ENCODE measurements around the gene ASPG.

Gene ASPG

DNA sequence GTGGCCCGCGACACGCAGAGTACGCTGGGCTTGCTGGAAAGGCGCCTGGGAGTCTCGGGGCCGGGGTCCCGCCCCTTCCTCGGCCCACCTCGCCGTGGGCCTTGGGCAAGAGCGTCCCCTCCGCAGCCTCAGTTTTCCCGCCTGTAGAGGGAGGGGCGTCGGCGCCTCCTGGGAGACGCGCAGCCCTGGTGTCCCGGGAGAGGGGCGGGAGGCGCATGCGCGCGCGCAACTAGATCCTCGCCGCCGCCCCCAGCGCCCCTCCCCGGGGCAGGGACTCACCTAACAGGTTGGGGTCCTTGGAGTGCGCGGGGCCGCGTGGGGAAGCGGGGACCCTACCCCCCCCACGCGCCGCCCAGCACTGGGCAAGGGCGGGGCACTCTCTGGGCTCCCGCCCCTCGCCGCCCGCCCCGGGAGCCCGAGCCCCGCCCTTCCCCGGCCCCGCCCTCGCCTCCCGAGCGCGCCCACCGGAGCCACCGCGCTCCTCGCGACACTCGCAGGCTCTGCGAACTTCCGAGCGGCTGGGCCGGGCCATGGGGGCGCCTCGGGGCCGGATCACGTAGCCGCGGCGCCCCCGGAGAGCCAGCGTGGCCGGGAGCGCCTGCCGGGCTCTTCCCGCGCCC lies 52.7 kb downstream of the ASPG start, which contains the start of gene KIF26A:
Gene KIF26A (plus strand): TSS at position 490 of the 620 bp plus-strand sequence. CDS start 136 bp downstream, outside the sequence.
- DNase-seq, result no peak

DNA sequence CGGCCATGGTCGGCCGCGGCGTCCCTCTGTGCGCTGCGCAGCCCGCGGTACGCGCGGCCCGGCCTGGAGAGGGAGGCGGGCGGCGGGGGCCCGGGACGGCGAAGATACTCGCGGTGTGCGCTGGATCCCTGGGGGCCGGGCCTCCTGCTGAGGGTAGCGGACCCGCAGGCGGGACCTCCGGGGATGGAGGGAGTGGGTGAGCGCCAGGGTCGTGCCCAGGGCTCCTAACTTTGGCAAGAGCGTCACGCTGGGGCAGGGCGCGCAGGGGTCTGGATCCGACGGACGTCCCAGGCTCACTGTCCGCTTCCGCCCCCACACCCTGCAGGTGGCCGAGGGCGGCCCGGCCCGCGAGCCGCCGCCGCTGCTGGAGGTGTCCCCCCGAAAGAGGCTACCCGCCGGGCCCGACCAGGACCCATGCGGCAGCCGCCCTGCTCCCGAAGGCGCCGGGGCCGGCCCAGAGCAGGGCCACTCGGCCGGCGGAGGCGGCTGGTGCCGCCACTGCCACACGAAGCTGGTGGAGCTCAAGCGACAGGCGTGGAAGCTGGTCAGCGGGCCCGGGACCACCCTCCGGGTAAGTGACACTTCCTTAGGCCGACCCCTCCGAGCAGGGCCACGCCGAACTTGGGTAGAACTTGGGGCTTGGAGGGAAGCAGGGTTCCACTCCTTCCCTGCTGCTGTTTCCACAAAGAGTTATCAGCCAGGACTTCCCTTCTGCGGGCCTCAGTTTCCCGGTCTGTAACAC lies 53.4 kb downstream of the ASPG start:
- no peak for DNase-seq

DNA sequence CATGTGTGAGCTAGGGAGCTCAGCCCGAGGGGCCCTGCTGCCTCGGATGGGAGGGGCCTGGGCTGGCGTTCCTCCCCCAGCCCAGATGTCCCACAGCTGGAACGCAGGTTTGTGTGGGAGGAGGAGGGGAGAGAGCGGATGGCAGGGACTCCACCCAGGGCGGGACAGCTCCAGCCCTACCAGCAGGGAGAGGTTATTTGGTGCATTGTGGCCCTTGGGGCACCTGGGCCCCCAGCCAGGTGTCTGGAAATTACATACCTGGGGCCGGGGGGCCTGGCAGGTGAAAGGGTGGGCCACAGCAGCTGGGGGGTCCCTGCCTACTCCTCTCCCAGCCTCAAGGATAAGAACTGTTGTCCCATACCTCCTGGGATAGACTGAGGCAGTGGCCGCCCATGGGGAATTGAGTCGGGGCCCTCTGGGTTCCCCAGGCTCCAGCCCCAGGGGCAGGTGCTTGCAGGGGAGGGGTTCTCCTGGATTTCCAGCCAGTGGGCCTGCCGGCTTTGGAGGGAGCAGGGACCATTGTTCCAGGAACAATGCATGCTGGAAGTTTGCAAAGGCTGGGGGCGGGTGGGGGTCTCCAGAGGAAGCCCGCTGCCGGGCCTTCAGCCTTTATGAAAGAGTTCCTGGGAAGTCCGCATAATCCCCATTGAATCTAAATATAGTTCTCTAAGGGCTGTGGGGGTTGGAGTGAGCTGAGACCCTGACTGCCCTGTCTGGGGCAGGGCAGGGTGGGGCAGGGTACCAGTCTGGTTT lies 54.1 kb downstream of the ASPG start:
- no peak for DNase-seq

DNA sequence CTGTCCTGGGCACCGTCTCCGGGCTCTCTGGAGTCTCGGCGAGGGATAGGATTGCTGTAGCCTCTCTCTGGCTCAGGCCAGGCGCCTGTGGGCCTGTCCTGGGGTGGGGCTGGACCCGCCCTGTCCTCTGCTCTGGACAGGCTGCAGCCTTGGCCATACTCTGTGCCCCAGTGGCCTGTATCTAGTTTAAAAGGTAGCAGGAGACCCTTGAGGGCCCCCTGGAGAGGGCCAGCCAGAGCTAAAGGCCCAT lies 54.6 kb downstream of the ASPG start:
- no peak for DNase-seq

DNA sequence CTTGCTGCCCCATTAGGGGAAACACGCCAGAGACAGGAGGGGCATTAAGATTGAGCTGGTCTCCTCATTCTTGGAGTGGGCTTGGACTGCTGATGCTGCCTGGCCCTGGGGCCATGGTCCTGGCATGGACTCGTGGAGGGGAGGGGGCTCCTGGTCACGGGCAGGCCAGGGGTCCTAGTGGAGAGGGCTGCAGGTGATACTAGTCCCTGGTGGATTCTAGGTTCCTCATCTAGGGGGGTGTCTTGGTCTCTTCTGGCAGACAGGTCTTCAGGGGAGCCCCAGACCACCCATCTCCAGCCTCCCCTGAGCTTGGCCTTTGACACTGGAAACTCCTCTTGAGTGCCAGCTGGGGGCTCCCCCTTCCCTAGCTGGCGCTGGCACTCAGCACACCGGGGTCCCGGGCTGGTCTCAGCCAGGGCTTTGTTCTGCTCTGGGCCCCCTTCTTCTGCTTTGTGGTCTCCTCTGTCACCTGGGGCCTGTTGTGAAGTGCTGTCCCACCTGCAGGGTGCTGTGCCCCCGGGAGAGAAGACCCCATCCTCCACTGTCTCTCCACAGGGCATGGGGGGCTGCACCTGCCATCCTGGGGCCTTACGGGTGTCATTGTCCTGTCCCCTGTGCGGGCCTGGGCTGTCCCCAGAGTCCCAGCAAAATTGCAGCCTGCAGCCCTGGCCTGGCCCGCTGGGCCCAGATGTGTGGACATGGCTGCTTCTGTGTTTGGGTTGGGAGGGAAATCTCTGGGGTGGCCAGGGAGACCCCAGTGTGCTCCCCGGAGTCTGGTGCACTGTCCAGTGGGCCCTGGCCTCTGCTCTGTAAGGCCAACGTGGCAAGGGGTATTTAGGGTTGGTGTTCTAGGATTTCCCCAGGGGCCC lies 55.2 kb downstream of the ASPG start:
- no peak for DNase-seq

DNA sequence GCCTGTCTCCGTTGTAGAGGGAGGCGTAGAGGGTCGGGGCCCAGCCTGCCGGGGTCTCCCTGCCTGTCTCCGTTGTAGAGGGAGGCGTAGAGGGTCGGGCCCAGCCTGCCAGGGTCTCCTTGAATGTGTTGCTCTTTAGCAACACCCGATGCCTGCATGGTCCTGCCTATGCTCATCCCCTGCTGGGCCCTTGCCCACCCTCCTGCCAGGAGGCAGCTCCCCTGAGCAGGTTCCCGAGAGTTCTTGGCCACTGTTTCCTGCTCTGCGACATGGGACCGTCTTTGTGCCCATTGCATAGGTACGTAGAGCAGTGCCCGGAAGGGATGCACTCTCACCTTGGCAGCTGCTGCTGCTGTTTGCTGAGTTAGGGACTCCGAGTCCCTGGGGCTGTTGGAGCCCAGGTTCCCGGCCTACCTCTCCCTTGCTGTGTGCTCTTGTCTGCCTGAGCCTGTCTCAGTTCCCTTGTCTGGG lies 56.2 kb downstream of the ASPG start:
- DNase-seq, result no peak

DNA sequence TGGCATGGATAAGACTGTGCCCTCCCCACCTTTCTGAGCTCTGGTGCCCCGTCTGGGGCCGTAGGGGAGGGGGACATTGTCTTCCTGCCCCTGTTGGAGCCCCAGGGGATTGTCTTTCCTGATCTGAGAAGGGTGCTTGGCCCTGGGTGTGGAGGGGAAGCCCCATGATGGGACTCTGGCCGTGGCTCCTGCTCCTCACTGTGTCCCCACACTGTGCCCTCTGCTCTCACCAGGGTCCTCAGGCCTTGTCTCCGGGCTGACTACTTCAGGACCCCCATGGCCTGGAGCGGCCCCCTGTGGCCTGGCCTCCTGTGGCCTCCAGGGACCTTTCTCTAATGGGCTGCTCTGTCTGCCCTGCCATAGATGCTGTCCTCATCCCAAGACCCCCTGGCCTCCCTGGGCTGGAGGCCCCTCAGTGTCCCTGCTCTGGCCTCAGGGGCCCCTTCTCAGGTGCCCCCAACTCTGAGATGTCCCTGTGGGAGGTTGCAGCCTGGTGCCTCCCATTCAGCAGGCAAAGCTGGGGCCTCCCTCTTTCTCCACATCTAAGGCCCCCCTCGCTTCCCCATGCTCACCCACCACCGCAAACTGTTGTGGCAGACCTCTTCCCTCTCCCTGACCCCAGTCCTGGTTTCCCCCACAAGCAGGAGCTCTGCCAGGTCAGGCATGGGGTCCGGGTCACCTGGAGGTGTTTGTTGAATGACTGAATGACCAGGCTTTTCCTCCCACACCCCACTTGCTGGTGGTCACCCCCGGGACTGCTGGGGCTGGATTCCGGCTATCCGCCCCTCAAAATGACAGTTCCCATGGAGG lies 56.8 kb downstream of the ASPG start:
- no peak for DNase-seq

DNA sequence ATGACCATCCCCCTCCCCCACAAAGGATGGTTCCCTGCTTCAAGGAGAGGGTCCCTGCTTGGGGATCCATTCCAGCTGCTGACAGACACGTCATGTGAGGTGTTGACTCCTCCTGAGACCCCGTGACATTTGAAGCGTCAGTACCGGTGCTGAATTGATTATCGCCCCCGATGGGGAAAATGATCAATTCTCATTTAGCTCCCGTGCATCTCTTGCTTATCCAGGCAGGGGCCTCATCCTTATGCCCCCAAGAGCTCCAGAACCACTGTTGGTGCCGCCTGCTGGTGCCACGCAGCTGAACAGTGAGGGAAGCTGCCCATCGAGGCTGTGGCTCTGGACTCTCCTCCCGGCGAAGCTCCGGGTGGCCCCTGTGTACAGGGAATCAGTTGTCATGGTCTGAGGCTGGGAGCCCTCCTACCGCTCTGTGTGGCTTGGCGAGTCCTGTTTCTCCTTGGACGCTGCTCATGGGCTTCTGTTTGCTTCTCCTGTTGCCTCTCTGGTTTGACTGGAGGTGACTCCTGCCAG lies 57.5 kb downstream of the ASPG start:
- no peak for DNase-seq

DNA sequence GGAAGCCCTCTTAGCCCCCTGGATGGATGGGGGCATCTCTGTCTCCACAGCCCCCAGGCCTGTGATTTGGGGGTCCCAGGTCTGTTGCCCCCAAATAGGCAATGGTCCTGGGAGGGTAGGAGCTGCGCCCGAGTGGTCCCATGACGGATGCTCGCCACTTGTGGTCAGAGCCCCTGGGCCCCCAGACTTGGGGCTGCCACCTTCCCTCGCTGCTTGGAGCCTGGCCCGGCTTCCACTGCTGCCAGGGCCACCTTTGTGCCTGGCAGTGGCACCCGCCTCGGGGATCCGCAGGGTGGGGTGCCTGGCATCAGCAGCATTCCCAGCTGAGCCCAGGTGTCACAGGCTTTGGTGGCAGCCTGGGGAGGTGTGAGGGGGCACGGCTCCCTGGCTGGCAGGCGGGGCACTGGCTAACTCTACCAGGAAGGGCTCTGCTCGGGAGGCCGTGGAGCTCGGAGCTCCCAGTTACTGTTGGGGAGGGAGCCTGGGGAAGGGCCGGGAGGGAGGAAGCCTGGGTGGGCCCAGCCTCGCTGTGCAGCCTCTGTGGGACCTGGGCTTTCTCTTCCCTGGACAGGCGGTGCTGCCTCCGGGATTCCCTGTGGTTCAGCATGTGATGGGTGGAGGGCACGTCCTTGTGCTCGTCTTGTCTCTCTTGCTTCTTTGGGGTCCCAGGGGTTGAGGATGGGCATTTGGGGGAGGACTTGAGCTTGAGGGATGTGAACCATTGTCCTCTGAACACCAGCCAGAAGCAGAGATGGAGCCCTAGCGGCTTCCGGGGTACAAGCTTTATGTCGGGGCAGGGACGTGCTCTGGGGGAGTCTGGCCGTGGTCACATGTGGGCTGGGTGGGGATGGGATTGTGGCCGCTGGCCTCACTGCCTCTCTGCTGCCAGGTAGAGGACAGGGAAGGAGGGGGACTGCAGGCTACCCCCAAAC lies 58.3 kb downstream of the ASPG start:
- no peak for DNase-seq

DNA sequence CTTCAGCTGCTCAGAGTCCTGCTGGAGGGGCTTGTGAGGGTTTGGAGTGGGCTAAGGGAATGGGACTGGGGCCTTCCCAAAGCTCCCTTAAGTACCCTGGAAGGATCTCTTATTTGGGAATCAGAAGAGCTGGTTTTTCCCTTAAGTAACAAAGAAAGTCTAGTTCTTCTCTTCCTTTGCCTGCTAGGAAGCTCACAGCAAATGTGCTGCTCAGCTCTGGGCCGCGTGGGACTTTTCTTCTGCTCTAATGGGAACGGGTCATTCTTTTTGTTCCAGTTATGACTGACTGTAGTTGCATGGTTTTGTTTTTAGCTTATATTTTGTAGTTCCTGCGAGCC lies 58.9 kb downstream of the ASPG start:
- DNase-seq, result no peak

DNA sequence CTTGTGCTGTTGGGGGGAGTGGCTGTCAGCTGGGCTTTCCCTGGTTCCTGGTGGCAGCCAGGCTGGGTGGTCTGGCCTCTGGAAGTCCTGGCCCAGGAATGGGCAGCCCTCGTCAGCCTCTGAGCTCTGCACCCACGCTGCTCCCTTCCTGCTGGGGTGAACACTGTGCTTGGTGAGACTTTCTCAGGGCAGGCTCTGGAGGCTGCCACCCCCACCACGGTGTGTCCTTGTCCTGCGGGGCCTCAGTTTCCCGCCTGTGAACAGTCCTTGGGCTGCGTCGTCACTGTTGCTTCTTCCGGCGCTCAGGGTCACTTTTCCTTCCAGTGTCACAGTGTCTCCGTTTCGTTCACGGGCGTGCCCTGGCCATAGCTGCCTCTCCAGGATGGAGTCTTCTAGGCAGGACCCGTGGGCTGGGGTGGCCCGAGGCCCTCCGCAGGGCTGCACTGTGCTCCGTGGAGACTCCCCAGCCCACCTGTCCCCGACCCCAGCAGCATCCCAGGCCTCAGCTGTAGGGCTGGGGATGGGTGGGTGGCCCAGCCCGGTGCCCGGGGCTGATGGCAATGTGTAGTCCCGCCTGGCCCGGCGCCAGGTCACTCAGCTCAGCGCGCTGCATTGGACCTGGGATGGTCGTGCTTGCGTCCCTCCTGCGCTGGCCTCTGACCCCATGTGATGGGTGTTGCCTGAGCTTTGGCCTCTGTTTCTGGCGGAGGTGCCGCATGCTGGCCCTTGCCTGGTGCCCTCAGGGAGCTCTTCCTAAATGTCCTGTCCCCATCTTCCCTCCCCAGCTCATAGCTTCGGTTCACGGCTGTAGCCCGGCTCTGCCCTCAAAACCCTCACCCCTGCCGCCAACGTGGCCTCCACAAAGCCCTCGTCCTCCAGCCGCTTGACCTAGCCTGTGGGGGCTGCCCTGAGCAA lies 59.7 kb downstream of the ASPG start:
- no peak for DNase-seq

DNA sequence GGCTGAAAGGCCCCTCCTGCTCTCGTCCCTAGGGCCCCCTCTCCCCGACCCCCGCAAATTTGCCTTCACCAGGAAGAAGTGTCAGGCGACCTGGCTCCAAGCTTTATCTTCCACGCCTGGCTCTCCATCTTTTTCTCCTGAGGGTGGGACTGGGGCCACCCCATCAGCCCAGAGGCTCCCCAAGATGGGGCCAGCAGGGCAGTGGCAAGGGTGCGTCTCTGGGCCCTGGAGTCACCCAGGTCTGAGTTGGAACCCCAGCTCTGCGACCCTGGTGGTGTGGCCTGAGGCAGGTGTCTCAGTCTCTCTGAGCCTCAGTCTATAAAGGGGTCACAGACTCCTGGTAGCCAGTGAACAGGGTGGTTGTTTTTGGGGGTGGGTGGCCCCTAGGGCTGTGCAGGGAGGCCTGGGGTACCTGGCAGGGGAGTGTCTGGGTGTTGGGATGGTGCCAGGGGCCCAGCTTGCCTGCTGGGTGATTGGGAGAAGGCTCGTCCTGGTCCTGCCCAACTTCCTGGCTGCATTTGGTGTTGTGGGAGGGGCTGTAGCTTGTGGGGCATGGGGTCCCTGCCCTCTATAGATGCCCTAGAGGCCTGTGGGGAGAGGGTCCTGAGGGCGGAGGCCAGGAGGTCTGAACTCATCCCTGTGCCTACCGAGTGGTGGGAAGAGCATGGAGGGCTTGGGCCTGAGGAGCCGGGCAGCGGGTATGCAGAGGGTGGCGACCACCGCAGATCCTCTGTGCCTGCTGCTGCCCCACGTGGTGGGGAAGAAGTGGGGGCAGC lies 60.5 kb downstream of the ASPG start:
- no peak for DNase-seq

DNA sequence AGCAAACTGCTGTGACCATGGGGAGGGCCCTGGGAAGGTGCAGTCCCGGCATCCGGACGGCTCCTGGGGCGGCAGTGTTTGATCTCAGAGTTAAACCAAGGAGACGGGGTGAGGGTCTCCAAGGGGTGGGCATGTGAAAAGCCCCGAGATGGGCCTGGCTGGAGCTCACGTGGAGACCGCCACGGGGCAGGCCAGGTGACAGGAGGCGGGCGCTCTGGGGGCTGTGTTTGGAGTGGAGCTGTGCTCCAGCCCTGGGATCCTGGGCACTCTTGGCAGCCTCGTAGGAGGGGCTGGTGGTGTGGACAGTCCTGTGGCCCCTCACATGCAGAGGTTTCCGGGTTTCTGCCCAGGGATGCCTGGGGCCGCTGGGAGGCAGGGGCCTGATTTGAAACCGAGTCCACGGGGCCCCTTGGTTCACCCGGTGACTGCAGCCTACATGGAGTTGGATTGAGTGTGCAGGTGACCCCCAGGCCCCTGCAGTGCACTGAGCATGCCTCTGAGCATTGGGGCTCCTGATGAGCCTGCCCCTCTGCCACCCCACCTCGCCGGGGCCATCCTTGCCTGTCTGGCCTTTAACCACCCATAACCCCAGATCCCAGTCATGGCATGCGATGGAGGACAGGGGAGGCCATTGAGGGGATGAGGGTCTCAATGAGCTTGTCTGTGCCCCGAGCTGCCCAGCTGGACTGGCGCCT lies 61.3 kb downstream of the ASPG start:
- no peak for DNase-seq

DNA sequence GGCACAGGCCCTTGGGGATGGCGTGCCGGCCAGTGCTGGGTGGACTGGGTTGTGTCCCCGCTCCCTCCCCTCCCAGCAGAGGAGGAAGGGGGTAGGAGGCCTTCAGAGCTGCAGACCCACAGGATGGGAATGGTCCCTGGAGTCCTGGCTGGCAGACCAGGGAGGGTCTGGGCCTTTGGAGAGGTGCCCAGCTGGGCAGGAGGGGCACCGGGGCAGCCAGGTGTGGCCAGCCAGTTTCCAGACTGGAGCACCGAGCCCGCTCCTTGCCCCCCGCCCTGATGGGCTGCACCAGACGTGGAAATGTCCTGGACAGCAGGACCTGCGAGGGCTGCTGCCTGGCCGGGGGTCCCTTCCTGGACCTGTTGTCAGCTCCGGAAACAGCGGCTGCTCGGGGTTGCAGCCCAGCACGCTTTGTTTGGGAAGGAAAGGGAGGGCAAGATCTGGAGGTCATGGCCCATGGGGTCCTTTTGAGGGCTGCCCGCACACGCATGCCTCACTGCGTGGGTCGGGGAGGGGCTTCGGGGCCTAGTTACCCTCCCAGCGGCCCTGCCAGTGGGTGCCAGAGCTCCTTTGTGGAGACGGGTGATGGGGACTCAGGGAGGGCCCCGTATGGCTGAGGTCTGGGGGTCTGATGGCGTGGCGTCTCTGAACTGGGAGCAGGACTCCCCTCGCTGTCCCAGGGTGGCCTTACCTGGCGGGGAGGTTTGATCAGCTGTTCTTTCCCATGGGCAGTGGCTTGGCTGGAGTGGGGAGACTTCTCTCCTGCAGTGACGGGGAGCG lies 62.0 kb downstream of the ASPG start:
- DNase-seq, result no peak

DNA sequence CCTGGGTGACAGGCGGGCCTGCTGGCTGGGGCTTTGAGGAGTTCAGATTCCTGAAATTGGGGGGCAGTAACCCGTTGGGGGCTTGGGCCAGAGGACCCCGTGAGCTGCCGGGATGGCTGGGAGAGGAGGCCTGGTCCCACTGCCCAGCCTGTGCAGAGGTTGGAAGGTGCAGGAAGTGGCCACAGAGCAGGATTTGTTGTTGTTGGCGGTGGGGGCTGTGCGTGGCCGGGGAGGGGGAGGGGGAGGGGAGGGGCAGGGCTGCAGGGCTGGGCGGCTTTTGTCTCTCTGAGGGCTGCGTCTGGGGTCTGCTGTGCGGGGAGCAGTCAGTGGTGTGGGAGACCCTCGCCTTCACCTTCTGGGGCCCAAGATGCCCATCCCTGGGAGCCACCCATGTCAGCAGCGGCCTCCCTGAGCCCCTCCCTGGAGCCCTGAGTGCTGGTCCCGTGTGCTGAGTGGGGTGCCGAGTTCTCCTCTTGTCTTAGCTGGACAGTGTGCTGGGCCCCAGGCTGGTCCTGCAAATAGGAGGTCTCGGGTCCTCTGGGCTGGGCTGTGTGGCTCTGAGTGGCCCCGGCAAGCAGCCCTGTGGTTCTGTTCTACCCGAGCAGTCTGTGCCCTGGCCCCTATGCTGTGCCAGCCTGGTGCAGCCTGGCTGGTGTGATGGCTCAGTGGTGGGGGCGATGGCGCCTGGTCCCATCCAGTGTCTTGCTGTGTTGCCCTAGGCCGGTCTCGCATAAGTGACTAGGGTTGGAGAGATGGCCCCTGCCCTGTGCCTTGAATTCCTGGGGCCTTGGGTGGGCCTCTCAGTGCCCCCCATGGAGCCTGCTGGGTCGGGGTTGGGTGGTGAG lies 63.2 kb downstream of the ASPG start:
- DNase-seq, result no peak

DNA sequence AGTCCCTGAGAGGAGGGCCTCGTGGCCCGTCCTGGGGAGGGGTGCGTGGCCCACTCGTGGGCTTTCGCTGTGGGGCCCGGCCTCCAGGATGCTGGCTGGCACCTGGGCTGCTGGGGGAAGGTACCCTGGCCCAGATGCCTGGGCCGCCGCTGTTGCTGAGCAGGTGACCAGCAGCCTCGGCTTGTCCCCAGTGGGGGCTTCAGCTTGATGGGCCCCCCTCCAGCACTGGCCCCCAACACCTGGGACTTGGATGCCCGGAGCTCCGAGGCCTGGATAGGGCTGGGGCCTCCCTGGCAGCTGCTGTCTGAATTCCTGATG lies 63.7 kb downstream of the ASPG start:
- DNase-seq, result no peak

DNA sequence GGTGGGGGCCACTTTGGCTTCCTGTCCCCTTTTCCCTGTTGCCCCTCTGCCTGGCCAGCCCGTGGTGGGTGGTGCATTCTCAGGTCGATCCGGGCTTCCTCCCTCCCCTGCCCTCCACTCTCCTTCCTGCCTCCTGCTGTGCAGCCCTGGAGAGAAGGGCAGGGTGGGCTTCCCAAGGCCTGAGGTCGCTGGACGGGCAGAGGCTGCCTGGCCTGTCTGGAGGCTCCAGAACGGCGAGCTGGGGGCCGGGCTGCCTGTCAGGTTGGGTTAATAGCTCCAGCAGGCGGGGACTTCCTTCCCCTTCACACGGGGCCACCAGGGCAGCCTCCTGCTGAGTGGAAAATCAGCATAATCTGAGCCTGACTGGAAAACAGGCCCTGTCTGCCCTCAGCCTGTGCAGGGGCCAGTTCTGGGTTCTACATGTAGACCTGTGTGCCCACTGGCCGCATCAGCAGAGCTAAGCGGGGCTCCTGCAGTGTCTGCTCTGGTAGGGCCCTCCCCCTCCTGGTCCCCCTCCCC lies 64.2 kb downstream of the ASPG start:
- no peak for DNase-seq

Measured in NCI-H187 treated with DMSO at 0.1 percent for 48 hours (cell line).